ENCODE data around the gene KCNQ1. TPM values are rescaled to one million over a fixed set of nuclear protein-coding genes. Genes with fewer than 3 reads are reported as not detected.

Gene KCNQ1
- polyA plus RNA-seq, 1 experiment, result not detected

DNA sequence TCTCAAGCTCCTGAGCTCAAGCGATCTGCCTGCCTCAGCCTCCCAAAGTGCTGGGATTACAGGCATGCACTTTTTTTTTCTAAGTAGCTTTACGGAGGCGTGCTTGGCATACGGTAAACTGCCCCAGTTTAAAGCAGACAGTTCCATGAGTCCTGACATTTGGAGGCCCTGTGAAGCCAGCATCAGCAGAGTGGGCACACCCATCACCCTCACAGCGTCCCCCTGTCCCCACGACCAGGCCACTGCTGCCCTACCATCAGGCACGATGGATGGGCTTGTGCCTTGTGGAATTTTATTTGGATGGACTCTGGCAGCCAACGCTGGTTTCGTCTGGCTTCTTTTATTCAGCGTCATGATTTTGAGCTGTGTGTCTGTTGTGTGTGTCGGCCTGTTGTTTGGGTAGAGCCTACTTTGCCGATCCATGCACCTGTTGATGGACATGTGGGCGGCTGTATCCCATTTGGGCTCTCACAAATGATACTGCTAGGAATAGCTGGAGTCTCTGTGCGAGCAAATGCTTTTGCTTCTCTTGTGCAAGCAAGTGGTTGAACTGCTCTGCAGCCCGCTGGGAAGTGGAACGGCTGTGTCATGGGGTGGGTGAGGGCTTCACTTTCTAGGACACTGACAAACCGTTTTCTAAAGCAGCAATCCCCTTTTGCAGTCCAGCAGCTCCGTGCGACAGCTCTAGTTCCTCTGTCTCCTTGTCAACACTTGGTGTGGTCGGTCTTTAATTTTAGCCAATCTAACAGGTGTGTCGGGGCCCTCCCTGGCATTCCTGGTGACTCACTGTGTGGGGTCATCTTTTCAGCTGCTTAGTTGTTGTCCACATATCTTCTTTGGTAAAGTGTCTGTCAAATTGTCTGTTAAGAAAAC lies 23.8 kb downstream of the KCNQ1 start:
- H3K9me3 ChIP-seq (ENCODE audit: control insufficient read depth, insufficient read depth, low read length), result no peaks in the 10 kb centered on the region
- POLR2A ChIA-PET, result no interaction called here
- TF ChIP-seq, protein P1, sequence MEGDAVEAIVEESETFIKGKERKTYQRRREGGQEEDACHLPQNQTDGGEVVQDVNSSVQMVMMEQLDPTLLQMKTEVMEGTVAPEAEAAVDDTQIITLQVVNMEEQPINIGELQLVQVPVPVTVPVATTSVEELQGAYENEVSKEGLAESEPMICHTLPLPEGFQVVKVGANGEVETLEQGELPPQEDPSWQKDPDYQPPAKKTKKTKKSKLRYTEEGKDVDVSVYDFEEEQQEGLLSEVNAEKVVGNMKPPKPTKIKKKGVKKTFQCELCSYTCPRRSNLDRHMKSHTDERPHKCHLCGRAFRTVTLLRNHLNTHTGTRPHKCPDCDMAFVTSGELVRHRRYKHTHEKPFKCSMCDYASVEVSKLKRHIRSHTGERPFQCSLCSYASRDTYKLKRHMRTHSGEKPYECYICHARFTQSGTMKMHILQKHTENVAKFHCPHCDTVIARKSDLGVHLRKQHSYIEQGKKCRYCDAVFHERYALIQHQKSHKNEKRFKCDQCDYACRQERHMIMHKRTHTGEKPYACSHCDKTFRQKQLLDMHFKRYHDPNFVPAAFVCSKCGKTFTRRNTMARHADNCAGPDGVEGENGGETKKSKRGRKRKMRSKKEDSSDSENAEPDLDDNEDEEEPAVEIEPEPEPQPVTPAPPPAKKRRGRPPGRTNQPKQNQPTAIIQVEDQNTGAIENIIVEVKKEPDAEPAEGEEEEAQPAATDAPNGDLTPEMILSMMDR (IDR thresholded peaks at IDR 0.05; ENCODE audit: low read depth, low read length), result no peak
- CTCF ChIA-PET, result no interaction called here
- DNase-seq (ENCODE audit: low read depth, low spot score), result no peak
- H3K4me3 ChIP-seq (ENCODE audit: low read depth, low read length), result no peak overlapping the region
- H3K27ac ChIP-seq (ENCODE audit: low read depth, low read length), result no peak overlapping the region
- H3K27me3 ChIP-seq (ENCODE audit: control insufficient read depth, insufficient read depth, low read length), result peaks cover 15% of the 10 kb centered on the region

- no peak overlapping the region for H3K4me3 ChIP-seq (ENCODE audit: low read depth, low read length)
- no peaks in the 10 kb centered on the region for H3K9me3 ChIP-seq (ENCODE audit: control insufficient read depth, insufficient read depth, low read length)
- peaks cover 19% of the 10 kb centered on the region for H3K27me3 ChIP-seq (ENCODE audit: control insufficient read depth, insufficient read depth, low read length)
- TF ChIP-seq, protein P1 (IDR thresholded peaks at IDR 0.05; ENCODE audit: low read depth, low read length), result no peak
- CTCF ChIA-PET, result no interaction called here
- no peak overlapping the region for H3K27ac ChIP-seq (ENCODE audit: low read depth, low read length)
- DNase-seq (ENCODE audit: low read depth, low spot score), result no peak
- POLR2A ChIA-PET, result no interaction called here
These were observed 25.7 kb downstream of the KCNQ1 start for GRCh38 chr11:2470495-2470894.

DNA sequence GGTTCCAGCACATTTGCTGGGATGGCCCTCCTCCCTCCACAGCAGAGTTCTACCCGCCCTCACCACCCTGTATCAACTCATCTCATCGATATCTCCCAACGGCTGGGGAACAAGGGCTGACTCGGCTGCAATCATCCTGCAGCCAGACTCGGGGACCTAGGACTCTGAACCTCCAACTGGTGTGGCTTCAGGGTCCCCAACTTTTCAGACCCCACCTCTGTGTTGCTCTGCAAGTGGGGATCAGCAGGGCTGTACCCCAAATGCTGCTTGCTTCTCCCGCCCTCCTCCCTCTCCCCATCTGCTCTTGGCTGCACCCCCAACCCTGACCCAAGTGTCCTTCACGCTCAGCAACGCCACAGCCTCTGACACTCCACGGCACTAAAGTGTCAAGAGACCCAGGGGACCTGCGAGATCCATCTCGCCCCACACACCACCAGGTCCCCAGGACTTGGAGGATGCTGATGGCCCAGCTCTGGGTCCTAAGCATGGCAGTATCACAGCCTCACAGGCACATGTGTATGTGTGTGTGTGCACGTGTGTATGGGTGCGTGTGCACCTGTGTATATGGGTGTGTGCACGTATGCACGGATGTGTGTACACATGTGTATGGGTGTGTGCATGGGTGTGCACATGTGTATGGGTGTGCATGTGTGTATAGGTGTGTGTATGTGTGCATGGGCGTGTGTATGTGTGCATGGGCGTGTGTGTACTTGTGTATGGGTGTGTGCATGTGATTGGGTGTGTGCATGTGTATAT lies 26.4 kb downstream of the KCNQ1 start:
- Histone ChIP-seq H3K27me3 (ENCODE audit: control insufficient read depth, insufficient read depth, low read length) (peaks cover 19% of the 10 kb centered on the region), H3K4me3 (ENCODE audit: low read depth, low read length) (no peak overlapping the region), H3K27ac (ENCODE audit: low read depth, low read length) (no peak overlapping the region), H3K9me3 (ENCODE audit: control insufficient read depth, insufficient read depth, low read length) (no peaks in the 10 kb centered on the region)
- DNase-seq (ENCODE audit: low read depth, low spot score), result no peak
- CTCF ChIA-PET, result no interaction called here
- POLR2A ChIA-PET, result no interaction called here
- TF ChIP-seq, protein P1 (IDR thresholded peaks at IDR 0.05; ENCODE audit: low read depth, low read length), result no peak

GRCh38 chr11:2471804-2472096 lies 26.9 kb downstream of the KCNQ1 start:
- Histone ChIP-seq H3K9me3 (ENCODE audit: control insufficient read depth, insufficient read depth, low read length) (no peaks in the 10 kb centered on the region), H3K27me3 (ENCODE audit: control insufficient read depth, insufficient read depth, low read length) (peaks cover 19% of the 10 kb centered on the region), H3K27ac (ENCODE audit: low read depth, low read length) (no peak overlapping the region), H3K4me3 (ENCODE audit: low read depth, low read length) (no peak overlapping the region)
- ChIA-PET POLR2A (no interaction called here), CTCF (no interaction called here)
- DNase-seq (ENCODE audit: low read depth, low spot score), result no peak
- TF ChIP-seq, protein P1 (IDR thresholded peaks at IDR 0.05; ENCODE audit: low read depth, low read length), result no peak

Data from AG04450 (cell line).